GM10266 (cell line): Measurements from ENCODE around the gene ITGAX.
A peak's percentile ranks its signal among the peaks of the same experiment; 100 is the strongest.
"Not testable (repeated sequence)": the region's sequence is repeated elsewhere in the genome, so short reads cannot be mapped to it uniquely, and the experiment has no call there.

ENCODE experiments used
- DNase-seq: peaks from one replicate; pipeline ENCODE4 v3.0.0; 2012; ENCODE audit errors: extremely low spot score
- TF ChIP-seq, protein P1 (sequence below): IDR thresholded peaks from 2 replicates; pipeline ENCODE4 v1.5.1; 2012; ENCODE audit warnings: mild to moderate bottlenecking, low read depth; ENCODE audit not compliant: control insufficient read depth, insufficient read depth; ENCODE audit errors: missing control alignments

Gene ITGAX

GRCh38 chr16:31333686-31334649 is 21.0 kb upstream of the ITGAX start:
- TF ChIP-seq, protein P1, sequence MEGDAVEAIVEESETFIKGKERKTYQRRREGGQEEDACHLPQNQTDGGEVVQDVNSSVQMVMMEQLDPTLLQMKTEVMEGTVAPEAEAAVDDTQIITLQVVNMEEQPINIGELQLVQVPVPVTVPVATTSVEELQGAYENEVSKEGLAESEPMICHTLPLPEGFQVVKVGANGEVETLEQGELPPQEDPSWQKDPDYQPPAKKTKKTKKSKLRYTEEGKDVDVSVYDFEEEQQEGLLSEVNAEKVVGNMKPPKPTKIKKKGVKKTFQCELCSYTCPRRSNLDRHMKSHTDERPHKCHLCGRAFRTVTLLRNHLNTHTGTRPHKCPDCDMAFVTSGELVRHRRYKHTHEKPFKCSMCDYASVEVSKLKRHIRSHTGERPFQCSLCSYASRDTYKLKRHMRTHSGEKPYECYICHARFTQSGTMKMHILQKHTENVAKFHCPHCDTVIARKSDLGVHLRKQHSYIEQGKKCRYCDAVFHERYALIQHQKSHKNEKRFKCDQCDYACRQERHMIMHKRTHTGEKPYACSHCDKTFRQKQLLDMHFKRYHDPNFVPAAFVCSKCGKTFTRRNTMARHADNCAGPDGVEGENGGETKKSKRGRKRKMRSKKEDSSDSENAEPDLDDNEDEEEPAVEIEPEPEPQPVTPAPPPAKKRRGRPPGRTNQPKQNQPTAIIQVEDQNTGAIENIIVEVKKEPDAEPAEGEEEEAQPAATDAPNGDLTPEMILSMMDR, result peak; percentile 65

DNA sequence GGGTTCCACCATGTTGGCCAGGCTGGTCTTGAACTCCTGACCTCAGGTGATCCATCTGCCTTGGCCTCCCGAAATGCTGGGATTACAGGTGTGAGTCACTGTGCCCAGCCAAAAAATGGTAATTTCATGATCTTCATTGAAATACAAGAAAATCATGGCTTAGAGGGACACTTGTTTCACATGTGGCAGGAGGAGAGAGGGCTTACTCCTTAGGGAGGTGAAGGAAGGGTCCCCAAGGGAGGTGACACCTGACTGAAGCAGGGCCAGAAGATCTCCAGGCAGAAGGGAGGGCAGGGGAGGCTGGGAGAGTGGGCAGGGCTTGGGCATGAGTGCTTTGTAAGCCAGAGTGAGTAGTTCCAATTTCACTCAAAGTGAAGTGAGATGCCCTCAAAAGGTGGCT is 20.0 kb upstream of the ITGAX start:
- TF ChIP-seq, protein P1, result no peak
- no peak for DNase-seq

More at GRCh38 chr16:31333686-31334649, 21.0 kb upstream of the ITGAX start:
- peak; percentile 53 for DNase-seq

DNA sequence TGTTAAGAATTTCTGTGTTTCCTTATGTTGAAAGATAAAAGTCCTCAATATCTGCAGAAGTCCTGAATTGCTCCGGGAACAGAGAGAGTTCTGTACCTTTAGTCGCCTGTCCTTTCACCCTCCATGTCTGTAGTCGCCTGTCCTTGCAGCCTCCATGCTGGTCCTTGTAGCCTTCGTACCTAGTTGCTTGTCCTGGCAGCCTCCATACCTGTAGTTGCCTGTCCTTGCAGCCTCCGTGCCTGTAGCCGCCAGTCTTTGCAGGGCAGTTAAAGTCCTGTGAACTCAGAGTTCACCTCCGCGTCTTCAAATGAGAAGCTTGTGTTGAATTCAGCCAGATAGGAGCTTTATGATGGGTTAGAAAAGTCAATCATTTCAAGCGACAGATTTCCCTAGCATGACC is 19.5 kb upstream of the ITGAX start:
- TF ChIP-seq, protein P1, result no peak

DNA sequence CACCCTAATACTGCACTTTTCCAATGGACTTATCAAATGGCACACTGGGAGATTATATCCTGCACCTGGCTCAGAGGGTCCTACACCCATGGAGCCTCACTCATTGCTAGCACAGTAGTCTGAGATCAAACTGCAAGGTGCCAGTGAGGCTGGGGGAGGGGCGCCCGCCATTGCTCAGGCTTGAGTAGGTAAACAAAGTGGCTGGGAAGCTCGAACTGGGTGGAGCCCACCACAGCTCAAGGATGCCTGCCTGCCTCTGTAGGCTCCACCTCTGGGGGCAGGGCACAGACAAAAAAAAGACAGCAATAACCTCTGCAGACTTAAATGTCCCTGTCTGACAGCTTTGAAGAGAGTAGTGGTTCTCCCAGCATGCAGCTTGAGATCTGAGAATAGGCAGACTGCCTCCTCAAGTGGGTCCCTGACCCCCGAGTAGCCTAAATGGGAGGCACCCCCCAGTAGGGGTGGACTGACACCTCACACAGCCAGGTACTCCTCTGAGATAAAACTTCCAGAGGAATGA is 16.8 kb upstream of the ITGAX start:
- DNase-seq, result not testable (repeated sequence)

More for the DNA sequence above, 19.5 kb upstream of the ITGAX start:
- DNase-seq, result no peak

- TF ChIP-seq, protein P1, result no peak
- peak; percentile 72 for DNase-seq
Measured at GRCh38 chr16:31344712-31345111, 10.3 kb upstream of the ITGAX start.

DNA sequence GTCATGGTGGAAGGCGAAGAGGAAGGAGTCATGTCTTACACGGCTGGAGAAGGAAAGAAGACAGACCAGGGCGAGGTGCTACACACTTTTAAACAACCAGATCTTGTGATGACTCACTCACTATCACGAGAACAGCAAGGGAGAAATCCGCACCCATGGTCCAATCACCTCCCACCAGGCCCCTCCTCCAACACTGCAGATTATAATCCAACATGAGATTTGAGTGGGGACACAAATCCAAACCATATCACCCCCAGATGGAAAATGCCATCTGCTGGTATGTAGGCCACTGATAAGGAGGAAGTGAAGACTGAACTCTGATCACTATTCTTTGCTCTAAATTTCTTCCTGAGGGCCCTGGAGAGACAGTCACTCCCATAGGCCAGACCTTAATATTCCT is 7.5 kb upstream of the ITGAX start:
- TF ChIP-seq, protein P1, result no peak

GRCh38 chr16:31348579-31348978 is 6.4 kb upstream of the ITGAX start:
- TF ChIP-seq, protein P1, result no peak
- no peak for DNase-seq

More for the DNA sequence above, 7.5 kb upstream of the ITGAX start:
- no peak for DNase-seq
